ENCODE results near the gene COL18A1.
"Not testable (repeated sequence)": the region's sequence is repeated elsewhere in the genome, so short reads cannot be mapped to it uniquely, and the experiment has no call there.

The COL18A1 gene

DNA sequence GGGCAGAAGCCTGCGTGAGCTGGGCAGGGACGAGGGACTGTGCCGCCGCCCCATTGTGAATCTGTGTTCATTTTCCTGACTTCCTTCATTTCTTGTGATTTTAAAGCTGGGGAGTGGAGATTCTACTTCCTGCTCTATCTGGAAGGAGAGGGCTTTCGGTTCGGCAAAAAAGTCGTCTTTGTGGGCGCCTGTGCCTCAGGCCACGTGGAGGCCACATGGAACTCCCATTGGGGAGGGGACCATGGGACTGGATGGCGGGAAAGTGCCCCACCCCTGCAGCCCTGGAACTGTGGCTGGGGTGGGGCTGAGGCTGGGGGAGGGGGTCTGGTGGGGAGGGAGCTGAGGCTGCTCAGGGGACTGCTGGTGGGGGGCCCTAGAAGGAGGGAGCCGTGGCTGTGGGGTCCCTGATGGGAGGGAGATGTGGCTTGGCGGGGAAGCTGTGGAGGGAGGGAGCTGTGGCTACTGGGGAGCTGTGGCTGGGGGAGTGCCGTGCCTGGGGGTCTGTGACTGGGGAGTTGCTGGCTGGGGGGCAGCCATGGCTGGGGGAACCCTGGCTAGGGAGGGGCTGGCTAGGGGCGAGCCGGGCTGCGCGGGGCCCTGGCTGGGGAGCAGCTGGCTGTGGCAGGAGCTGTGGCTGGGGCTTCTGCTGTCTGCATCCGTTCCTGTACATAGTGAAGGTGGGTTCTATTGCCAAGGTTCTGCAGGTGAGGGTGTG lies 31.5 kb downstream of the COL18A1 start:
- ATAC-seq (replicated peaks): no peak
- DNase-seq: no peak
- no peaks in the 10 kb centered on the region for H3K36me3 Mint-ChIP-seq
- no peaks in the 10 kb centered on the region for H3K9me3 Mint-ChIP-seq
- peaks cover 3 to 17% of the 10 kb centered on the region in 2 donors for H3K4me1 Mint-ChIP-seq
- peaks cover 34 to 49% of the 10 kb centered on the region in 2 donors for H3K27me3 Mint-ChIP-seq
- no peak overlapping the region for H3K4me3 Mint-ChIP-seq
- H3K27ac Mint-ChIP-seq: no peak overlapping the region

DNA sequence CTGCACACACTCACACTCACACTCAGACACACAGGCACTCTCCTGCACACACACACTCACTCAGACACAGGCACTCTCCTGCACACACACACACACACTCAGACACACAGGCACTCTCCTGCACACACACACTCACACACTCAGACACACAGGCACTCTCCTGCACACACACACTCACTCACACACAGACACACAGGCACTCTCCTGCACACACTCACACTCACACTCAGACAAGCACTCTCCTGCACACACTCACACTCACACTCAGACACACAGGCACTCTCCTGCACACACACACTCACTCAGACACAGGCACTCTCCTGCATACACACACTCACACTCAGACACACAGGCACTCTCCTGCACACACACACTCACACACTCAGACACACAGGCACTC lies 32.9 kb downstream of the COL18A1 start:
- not testable (repeated sequence) for H3K4me3 Mint-ChIP-seq; H3K36me3 Mint-ChIP-seq; DNase-seq; ATAC-seq (replicated peaks); H3K9me3 Mint-ChIP-seq; H3K27ac Mint-ChIP-seq
- Mint-ChIP-seq H3K4me1 (peaks cover 3 to 17% of the 10 kb centered on the region in 2 donors), H3K27me3 (peaks cover 36 to 53% of the 10 kb centered on the region in 2 donors)

DNA sequence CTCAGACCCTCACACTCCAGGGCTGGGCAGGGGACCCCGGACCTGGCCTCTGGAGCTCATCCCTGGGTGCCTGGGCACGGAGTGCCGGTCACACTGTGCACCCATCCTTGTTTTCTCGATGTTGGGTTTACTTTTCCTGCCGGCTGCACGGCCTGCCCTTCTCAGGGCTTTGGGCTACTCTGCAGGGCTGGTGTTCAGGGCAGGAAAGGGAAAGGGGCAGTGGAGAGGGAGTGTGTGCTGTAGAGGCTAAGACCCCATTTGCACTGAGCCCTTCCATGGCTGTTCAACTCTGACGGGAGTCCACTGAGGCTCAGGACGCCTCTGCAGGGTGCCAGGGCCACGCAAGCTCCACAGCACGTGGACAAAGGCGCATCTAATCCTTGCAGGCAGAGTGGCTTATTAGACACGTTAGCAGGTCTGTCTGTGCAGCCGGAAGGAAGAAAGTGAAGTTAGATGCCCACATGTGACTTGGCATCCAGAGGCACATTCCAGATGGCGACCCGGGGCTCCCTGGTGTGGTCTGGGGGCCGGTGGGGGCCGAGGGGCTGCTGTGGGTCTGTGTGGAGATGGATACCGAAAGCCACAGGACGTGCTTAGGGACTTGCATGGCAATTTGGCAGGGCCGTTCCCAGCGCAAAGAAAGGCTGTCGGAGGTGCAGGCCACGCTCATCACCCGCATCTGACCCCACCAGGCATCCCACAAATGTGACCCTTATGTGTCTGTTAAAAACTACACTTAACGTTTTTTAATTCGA lies 33.6 kb downstream of the COL18A1 start:
- Mint-ChIP-seq H3K27me3 (peaks cover 34 to 50% of the 10 kb centered on the region in 2 donors), H3K4me1 (peaks cover 3 to 17% of the 10 kb centered on the region in 2 donors), H3K4me3 (peak overlapping the region; percentile 55 to 75), H3K27ac (peak overlapping the region; percentile 87), H3K36me3 (no peaks in the 10 kb centered on the region), H3K9me3 (no peaks in the 10 kb centered on the region)
- DNase-seq (no peak), ATAC-seq (replicated peaks) (no peak)

DNA sequence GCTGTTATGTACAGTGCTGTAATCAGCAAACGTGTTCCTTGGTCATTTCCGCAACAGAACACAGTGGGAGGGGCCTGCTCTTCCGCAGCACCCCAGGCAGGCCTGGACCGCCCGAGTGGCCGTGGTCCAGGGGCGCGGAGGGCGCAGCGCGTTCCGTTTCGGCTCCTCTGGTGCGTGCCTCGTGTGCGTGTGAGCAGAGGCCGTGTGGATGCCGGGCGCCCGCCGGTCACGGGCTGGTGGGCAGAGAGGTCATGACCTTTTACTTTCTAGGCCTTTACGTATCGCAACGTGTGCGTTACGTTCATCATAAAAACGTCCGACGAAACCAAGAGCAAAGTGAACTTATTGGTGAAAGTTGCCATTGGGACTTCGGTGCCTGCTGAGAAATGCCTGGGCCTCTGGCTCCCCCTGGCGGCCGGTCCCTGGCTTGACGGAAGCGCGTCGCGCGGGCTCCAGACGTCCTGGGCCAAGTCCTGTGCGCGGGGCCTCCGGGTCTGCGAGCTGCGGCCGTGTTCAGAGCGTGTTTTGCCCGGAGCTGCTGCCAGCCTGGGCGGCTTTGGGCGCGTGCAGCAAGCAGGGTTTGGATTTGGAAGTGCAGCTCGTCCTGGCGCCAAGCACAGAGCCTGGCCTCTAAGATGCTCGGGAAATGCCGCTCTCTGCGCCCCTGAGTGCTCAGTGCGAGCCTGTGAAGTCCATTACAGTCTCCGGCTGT lies 34.4 kb downstream of the COL18A1 start:
- peaks cover 3 to 17% of the 10 kb centered on the region in 2 donors for H3K4me1 Mint-ChIP-seq
- peak; percentile 92 to 93 for ATAC-seq (replicated peaks)

DNA sequence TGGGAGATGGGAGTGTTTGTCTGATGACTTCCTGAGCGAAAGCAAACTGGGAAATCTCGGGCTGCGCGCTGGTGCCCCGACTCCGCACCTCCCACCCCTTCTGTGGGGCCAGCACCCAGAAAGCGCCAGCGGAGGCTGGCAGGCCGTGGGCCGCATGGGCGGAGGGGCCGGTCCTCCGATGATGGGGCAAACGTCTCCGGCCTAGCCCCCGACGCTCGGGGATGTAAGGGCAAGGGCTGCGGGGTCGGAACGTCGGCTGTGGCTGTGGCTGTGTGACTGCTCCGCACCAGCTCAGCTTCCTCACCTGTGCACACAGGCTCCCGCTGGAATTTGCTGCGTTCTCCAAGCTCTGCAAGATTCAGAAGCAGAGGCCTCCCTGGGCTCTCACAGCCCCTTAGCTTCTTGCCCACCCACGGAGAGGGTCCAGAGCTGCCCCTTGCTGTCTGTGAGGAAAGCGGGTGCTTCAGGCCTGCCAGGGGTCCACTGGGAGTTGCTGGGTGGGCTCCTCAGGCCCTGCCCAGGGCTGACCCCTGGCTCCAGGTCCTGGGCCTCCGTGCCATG lies 35.0 kb downstream of the COL18A1 start:
- no peak for ATAC-seq (replicated peaks)
- Mint-ChIP-seq H3K4me3 (no peak overlapping the region), H3K9me3 (no peaks in the 10 kb centered on the region), H3K4me1 (peaks cover 3 to 17% of the 10 kb centered on the region in 2 donors), H3K36me3 (no peaks in the 10 kb centered on the region), H3K27me3 (peaks cover 24 to 36% of the 10 kb centered on the region in 2 donors), H3K27ac (no peak overlapping the region)
- DNase-seq: no peak

More for the DNA sequence above, 34.4 kb downstream of the COL18A1 start:
- Mint-ChIP-seq H3K36me3 (no peaks in the 10 kb centered on the region), H3K27ac (peak overlapping the region; percentile 87), H3K4me3 (peak overlapping the region; percentile 55 to 75), H3K9me3 (no peaks in the 10 kb centered on the region), H3K27me3 (peaks cover 30 to 42% of the 10 kb centered on the region in 2 donors)
- peak; percentile 74 for DNase-seq

DNA sequence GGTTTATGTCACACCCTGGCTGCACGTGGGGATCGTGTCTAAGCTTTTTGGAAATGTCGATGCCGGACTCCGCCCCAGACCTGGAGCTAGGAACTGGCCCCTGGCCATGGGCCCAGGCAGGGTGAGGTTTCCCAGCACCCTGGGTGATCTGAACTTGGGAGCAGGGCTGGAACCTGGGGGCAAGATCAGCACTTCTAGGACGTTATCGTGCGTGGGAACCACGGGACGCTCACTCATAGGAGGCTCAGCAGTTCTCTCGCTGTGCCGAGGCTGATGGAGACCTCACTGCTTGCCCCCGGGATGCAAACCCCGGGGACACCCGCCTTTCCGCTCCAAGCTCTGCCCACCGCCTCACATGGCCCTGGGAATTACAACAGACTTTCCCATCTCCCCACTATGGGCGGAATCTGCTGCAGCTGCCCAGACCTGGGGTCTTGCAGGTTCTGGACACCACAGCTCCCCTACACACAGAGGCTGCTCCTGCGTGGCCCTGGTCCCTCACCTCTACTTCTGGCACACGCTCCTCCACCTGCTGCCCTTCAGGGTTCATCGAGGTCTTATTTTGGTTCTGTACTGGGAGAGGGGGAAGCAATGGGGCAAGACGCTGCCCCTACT lies 35.9 kb downstream of the COL18A1 start:
- Mint-ChIP-seq H3K36me3 (no peaks in the 10 kb centered on the region), H3K27me3 (peaks cover 26 to 36% of the 10 kb centered on the region in 2 donors), H3K4me3 (no peak overlapping the region), H3K4me1 (peaks cover 3 to 12% of the 10 kb centered on the region in 2 donors), H3K27ac (no peak overlapping the region), H3K9me3 (no peaks in the 10 kb centered on the region)
- no peak for DNase-seq
- ATAC-seq (replicated peaks): no peak

DNA sequence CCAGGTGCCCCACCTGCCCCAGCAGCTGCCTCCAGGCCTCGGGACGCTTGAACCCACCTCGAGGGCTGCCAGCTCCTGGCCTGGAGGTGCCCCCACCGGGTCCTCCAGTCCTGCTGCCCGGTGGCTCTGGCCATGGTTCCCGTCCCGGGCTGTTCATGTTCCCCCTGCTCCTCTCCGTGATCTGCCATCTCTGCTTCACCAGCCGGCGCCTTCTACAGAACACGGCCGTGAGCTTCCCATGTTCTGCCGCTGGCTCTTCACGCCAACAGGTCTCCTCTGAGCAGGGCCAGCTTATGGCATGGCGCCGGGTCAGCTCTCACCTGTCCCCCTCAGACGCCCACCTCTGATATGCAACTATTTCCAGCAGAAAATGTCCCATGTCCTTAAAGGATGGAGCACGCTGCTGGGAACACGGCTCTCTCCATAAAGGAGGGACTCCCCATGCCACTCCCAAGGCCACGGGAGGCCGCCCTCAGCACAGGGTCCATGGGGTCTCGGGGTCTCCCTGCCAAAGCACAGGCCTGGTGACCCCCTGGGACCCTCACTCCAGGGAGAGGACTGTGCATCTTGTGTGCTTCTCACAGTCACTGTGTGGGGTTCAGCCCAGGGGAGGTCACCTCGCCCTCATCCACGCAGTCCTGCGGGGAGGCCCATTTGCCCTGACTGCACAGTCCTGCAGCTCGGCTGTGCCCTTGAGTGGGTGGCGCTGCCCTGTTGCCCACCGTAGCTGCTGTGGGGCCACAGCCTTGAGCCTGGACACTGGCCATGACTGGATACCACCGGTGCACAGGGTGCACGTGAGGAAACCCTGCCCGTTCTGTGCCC lies 36.7 kb downstream of the COL18A1 start:
- H3K36me3 Mint-ChIP-seq: no peaks in the 10 kb centered on the region
- ATAC-seq (replicated peaks): no peak
- peaks cover 3 to 9% of the 10 kb centered on the region in 2 donors for H3K4me1 Mint-ChIP-seq
- no peak for DNase-seq
- H3K4me3 Mint-ChIP-seq: no peak overlapping the region
- H3K9me3 Mint-ChIP-seq: no peaks in the 10 kb centered on the region
- no peak overlapping the region for H3K27ac Mint-ChIP-seq
- peaks cover 19 to 36% of the 10 kb centered on the region in 2 donors for H3K27me3 Mint-ChIP-seq

DNA sequence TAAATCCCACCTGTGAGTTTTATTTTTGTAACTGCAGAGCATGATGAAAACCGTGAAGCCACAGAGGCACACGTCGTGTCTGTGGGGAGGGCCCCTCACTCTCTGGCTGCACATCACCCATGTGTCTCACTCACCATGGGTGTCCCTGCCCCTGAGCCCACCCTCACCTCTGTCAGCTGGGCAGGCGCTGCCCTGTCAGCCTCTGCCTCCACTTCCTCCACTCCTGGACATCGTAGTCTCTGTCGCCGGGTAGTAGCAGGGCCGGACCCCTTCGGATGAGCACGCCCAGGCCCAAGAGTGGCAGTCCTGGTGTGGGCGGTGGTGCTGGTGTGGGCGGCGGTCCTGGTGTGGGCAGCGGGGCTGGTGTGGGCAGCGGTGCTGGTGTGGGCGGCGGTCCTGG lies 37.3 kb downstream of the COL18A1 start:
- H3K9me3 Mint-ChIP-seq: peaks cover 0 to 1% of the 10 kb centered on the region in 2 donors
- ATAC-seq (replicated peaks): no peak
- peaks cover 3 to 9% of the 10 kb centered on the region in 2 donors for H3K4me1 Mint-ChIP-seq
- no peak for DNase-seq
- no peak overlapping the region for H3K4me3 Mint-ChIP-seq
- peak overlapping the region; percentile 34 for H3K27ac Mint-ChIP-seq
- peaks cover 19 to 36% of the 10 kb centered on the region in 2 donors for H3K27me3 Mint-ChIP-seq
- no peaks in the 10 kb centered on the region for H3K36me3 Mint-ChIP-seq

DNA sequence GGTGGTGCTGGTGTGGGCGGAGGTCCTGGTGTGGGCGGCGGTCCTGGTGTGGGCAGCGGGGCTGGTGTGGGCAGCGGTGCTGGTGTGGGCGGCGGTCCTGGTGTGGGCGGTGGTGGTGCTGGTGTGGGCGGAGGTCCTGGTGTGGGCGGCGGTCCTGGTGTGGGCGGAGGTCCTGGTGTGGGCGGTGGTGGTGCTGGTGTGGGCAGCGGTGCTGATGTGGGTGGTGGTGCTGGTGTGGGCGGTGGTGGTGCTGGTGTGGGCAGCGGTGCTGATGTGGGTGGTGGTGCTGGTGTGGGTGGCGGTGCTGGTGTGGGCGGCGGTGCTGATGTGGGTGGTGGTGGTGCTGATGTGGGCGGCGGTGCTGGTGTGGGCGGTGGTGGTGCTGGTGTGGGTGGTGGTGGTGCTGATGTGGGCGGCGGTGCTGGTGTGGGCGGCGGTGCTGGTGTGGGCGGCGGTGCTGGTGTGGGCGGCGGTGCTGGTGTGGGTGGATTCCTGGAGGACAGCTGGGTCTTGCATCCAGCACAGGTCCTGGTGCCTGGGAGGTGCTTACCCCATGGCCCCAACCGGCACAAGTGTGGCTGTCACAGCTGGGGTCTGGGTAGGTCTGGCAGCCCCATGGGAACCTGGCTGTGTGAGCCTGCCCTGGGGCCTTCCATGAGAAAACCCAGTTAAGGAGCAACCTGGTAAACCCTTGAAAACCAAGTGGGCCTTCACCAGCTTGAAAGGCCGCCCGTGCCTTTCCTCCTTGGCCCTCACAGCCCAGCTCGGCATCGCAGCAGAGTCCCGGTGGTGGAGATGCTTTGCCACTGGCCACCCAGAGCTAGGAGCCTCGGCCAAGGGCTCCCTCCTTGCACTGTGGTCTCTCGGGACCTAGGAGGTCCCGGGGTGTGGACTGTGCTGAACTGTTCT lies 38.0 kb downstream of the COL18A1 start:
- not testable (repeated sequence) for H3K27ac Mint-ChIP-seq; H3K9me3 Mint-ChIP-seq; ATAC-seq (replicated peaks); H3K36me3 Mint-ChIP-seq; H3K4me3 Mint-ChIP-seq; H3K4me1 Mint-ChIP-seq; DNase-seq
- peaks cover 25 to 43% of the 10 kb centered on the region in 2 donors for H3K27me3 Mint-ChIP-seq

DNA sequence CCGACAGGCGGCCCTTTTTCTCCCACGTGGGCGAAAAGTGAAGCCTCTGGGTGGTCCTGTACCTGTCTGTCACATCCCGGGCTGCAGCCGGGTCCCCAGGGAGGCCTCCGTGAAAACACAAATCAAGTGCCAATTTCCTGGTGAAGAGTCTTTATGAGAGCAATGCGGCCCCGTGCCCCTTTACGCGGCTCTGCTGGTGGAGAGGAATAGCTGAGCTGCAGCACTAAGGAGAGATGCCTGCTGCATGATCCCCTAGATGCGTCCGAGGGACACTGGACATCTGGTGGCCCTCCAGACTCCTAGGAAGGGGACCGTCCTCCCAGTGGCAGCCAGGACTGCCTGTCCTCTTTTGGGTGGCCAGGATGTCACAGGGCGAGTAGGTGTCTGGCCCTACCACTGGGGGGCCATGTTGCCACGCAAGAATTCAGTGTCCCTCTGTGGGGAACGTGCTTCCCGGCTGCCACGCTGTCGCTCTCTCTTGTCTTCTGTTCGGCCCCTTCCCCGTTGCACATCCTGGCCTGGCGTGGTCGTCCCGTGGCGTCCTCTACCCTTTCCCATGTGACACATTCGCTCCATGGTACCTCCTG lies 38.7 kb downstream of the COL18A1 start:
- peaks cover 0 to 1% of the 10 kb centered on the region in 2 donors for H3K9me3 Mint-ChIP-seq
- peaks cover 32 to 49% of the 10 kb centered on the region in 2 donors for H3K27me3 Mint-ChIP-seq
- no peak overlapping the region for H3K4me3 Mint-ChIP-seq
- no peak for DNase-seq
- H3K4me1 Mint-ChIP-seq: peaks cover 3 to 9% of the 10 kb centered on the region in 2 donors
- no peak overlapping the region for H3K27ac Mint-ChIP-seq
- ATAC-seq (replicated peaks): no peak
- no peaks in the 10 kb centered on the region for H3K36me3 Mint-ChIP-seq

DNA sequence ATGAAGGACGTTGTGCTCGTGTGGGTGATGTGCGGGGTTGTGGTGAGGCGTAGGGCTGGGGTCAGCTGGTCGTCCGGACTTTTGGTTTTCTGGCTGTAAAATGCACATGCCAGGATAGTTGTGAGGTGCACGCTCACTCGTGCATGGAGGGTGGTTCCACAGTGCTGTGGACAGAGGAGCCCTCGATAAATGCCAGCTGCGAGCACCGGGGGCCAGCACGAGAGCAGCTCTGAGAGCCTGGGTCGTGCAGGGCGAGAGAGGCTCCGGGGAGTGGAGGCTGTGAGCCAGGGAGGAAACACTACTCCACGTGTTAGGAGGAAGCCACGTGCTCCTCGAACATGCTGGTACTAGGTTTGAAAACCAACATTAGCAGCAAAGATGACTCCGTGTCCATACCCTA lies 39.4 kb downstream of the COL18A1 start:
- Mint-ChIP-seq H3K36me3 (no peaks in the 10 kb centered on the region), H3K4me3 (no peak overlapping the region), H3K9me3 (peaks cover 0 to 1% of the 10 kb centered on the region in 2 donors), H3K27me3 (peaks cover 30 to 51% of the 10 kb centered on the region in 2 donors), H3K4me1 (peaks cover 3 to 4% of the 10 kb centered on the region in 2 donors), H3K27ac (no peak overlapping the region)
- DNase-seq: no peak
- no peak for ATAC-seq (replicated peaks)

DNA sequence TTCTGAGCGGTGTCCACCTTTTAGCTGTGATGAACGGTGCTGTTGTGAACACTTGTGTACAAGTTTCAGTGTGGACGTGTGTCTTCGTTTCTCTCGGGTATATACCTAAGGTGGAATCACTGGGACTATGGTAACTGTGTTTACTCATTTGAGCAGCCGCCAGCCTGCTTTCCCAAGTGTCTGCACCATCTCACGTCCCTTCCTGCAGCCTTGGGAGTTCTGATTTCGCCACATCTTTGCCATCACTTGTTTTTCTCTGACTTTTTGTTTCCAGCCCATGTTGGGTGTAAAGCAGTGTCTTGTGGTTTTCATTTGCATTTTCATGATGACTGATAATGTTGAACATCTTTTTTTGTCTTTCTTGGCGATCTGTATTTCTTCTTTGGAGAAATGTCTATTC lies 40.4 kb downstream of the COL18A1 start:
- H3K27me3 Mint-ChIP-seq: peaks cover 28 to 50% of the 10 kb centered on the region in 2 donors
- H3K36me3 Mint-ChIP-seq: no peaks in the 10 kb centered on the region
- H3K27ac Mint-ChIP-seq: no peak overlapping the region
- H3K4me1 Mint-ChIP-seq: no peaks in the 10 kb centered on the region
- H3K9me3 Mint-ChIP-seq: peaks cover 0 to 1% of the 10 kb centered on the region in 2 donors
- DNase-seq (no peak), ATAC-seq (replicated peaks) (no peak)
- H3K4me3 Mint-ChIP-seq: no peak overlapping the region

Measured in stimulated activated naive B cell treated with anti-CD40 and anti-IgM and Interleukin-4, amounts not matched to agents 10 μg/mL and 1 μg/mL and 100 μg/mL, for 72 hours (primary cell).